GM12875 (cell line): ENCODE measurements around the gene BTRC.

Experiments
- H3K4me3 ChIP-seq: one replicate; pipeline ENCODE4 v1.5.1; 2011; ENCODE audit warnings: low read depth, low read length, control low read depth
- CTCF ChIP-seq: IDR thresholded peaks from 2 replicates; pipeline ENCODE4 v1.5.1; 2011; ENCODE audit warnings: low read depth, mild to moderate bottlenecking, control low read depth, inconsistent platforms, low read length, moderate library complexity, borderline replicate concordance; ENCODE audit not compliant: insufficient read depth

Gene BTRC

DNA sequence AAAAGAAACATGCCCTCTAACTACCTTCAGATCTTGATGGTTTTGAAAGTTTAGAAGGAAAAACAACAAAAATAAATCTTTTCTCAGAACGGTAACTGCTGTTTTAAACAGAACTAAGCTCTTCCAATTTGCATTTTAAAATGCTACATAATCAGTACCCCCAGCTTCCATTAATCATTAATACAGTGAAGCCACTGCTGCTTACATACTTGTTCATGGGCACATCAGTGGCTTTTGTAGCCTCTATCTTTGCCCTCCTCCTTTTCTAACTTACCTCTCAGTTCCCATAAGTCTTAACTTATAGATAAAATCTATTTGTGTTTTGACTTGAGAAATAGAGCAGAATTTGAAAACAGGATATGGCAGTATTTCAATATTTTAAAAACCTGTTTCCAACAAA is 125.0 kb downstream of the BTRC start:
- H3K4me3 ChIP-seq, result no peak overlapping the region
- no peak for TF ChIP-seq CTCF

GRCh38 chr10:101481256-101481655 is 127.3 kb downstream of the BTRC start:
- TF ChIP-seq CTCF, result no peak
- H3K4me3 ChIP-seq, result no peak overlapping the region

DNA sequence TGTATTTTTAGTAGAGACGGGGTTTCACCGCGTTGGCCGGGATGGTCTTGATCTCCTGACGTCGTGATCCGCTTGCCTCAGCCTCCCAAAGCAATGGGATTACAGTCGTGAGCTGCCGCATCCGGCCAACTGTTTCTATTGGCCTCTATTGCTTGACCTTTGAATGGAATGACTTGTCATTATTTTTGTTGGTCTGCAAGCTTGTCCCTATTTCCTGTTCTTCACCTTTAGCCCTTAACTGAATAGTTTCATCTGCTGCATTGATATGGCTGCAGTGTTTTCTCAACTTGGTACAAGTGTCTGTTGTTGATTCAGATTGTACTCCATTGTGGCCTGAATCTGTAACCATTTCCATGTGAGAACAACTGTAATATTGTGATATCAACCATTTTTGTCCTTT is 128.6 kb downstream of the BTRC start:
- TF ChIP-seq CTCF, result no peak
- no peak overlapping the region for H3K4me3 ChIP-seq

GRCh38 chr10:101484175-101484745 is 130.3 kb downstream of the BTRC start:
- H3K4me3 ChIP-seq, result no peak overlapping the region
- no peak for TF ChIP-seq CTCF

DNA sequence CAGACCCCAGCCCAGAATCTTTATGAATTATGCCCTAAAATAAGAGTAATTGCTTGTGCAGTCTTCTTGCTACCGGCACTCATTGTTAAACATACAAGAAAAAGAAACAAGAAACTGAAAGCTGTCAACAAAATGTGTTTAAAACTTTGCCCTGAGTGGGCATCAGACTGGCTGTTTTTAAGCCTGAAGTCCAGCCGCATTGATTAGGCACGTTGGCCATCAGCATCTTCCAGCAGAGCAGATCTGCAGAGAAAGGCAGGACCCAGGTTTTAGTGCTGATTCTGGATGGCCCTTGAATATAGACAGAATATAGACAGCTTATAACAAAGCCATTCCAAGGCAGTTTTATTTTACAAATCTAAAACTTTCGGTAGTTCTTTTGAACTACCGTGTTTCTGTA is 131.2 kb downstream of the BTRC start:
- H3K4me3 ChIP-seq, result no peak overlapping the region
- TF ChIP-seq CTCF, result no peak

GRCh38 chr10:101485681-101486554 is 132.0 kb downstream of the BTRC start:
- no peak overlapping the region for H3K4me3 ChIP-seq
- no peak for TF ChIP-seq CTCF

- H3K4me3 ChIP-seq, result no peak overlapping the region
- TF ChIP-seq CTCF, result no peak
Observed at GRCh38 chr10:101487399-101487798, 133.4 kb downstream of the BTRC start.
